Spleen (tissue), 11 donors: ENCODE measurements around the gene ERGIC1. TPM values are rescaled to one million over a fixed set of nuclear protein-coding genes. Genes with fewer than 3 reads are reported as not detected.

ENCODE experiments used
- DNase-seq: peaks from one replicate; pipeline ENCODE4 v3.0.0-alpha.2; 2020
- H3K27ac ChIP-seq, 8 donors: fragments of 200-600 bp; sonication (generic) in 7 of 8; 1 replicate in 4 of 8; 2 replicates in 4 of 8; pipeline versions ENCODE4 v1.5.0 to v1.8.0; 2016 to 2021; ENCODE audit warnings: inconsistent platforms in 4 of 8, mild to moderate bottlenecking in 4 of 8, moderate library complexity in 1 of 8
- H3K27me3 ChIP-seq, 7 donors: fragments of 200-600 bp; sonication (generic) in 6 of 7; replicated peaks in 1 of 7; 1 replicate in 4 of 7; 2 replicates in 3 of 7; pipeline versions ENCODE4 v1.5.0 to v1.8.0; 2016 to 2021; ENCODE audit warnings: inconsistent platforms in 3 of 7, mild to moderate bottlenecking in 1 of 7
- H3K36me3 ChIP-seq, 6 donors: fragments of 200-600 bp; sonication (generic) in 5 of 6; 1 replicate in 4 of 6; 2 replicates in 2 of 6; pipeline versions ENCODE4 v1.5.0 to v1.8.0; 2016 to 2021; ENCODE audit warnings: inconsistent platforms in 2 of 6
- H3K4me1 ChIP-seq, 6 donors: fragments of 200-600 bp; sonication (generic) in 5 of 6; 1 replicate in 3 of 6; 2 replicates in 3 of 6; pipeline versions ENCODE4 v1.5.0 to v1.8.0; 2016 to 2021; ENCODE audit warnings: inconsistent platforms in 3 of 6
- H3K4me3 ChIP-seq, 8 donors: fragments of 200-600 bp; sonication (generic) in 7 of 8; 1 replicate in 4 of 8; 2 replicates in 4 of 8; pipeline versions ENCODE4 v1.5.0 to v1.8.0; 2016 to 2021; ENCODE audit warnings: inconsistent platforms in 4 of 8, mild to moderate bottlenecking in 4 of 8, moderate library complexity in 2 of 8
- H3K9me3 ChIP-seq, 8 donors: fragments of 200-600 bp; sonication (generic) in 7 of 8; 1 replicate in 4 of 8; 2 replicates in 4 of 8; pipeline versions ENCODE4 v1.5.0 to v1.8.0; 2016 to 2021; ENCODE audit warnings: inconsistent platforms in 4 of 8
- POLR2A ChIP-seq, 3 donors: fragments of 450-650 bp; IDR thresholded peaks; one replicate each; pipeline ENCODE4 v1.5.1; 2017; ENCODE audit warnings: antibody characterized with exemption in 3 of 3, mild to moderate bottlenecking in 1 of 3
- POLR2AphosphoS5 ChIP-seq, 3 donors: sonication (generic); formaldehyde crosslinking; IDR thresholded peaks; one replicate each; pipeline ENCODE4 v1.5.1; 2017; ENCODE audit warnings: antibody characterized with exemption in 3 of 3
- WGBS, 5 donors: extraction: QIAGEN DNeasy Blood & Tissue Kit in 3 of 5; methylation state at CpG; one replicate each; pipeline versions ENCODE4 v1.1.5 to v1.1.7; 2013 to 2018; 5-methylcytosine and 5-hydroxymethylcytosine counted together
- intact Hi-C: fragments of 100-400 bp; cut with DNase I; formaldehyde crosslinking; loops from one replicate; pipeline ENCODE4 v1.15.0; 2023; ENCODE audit warnings: low total_unique reads
- polyA plus RNA-seq, 3 donors: library from polyadenylated mRNA; stranded (reverse); fragments of 200-250 nt; gene quantifications; one replicate each; pipeline ENCODE4 v1.2.1, GENCODE V29; 2013
- total RNA-seq, 7 donors: library from RNA; depleted of rRNA in 3 of 7; stranded (reverse); fragments of >200 nt in 3 of 7; fragmentation: NEBNext Ultra II Directional in 4 of 7; extraction: Animal tissue kit (Norgen Biotek cat#: 25700) in 4 of 7; gene quantifications; one replicate each; pipeline versions ENCODE4 v1.1.0 to v1.2.1, GENCODE V29; 2016 to 2021
- TF ChIP-seq, protein P1 (sequence below), 11 experiments: fragments of 200-600 bp in 7 of 11; fragments of 450-650 bp in 4 of 11; sonication (generic) in 4 of 11; IDR thresholded peaks in 8 of 11; conservative IDR thresholded peaks in 3 of 11; 1 replicate in 7 of 11; 2 replicates in 4 of 11; pipeline versions ENCODE4 v1.4.0 to v1.8.0; 2016 to 2021; ENCODE audit warnings: antibody characterized with exemption in 11 of 11, inconsistent platforms in 4 of 11, mild to moderate bottlenecking in 1 of 11
- donor health status: healthy with polysubstance abuse.
- donor health status: DM: no; HTN: no; CAD: no; lungs with moderate emphysema.
- donor health status: DM: no; HTN: no; CAD: no.
- donor health status: Bipolar disorder and iron deficiency.
- donor health status: healthy.
- donor health status: DM: no; HTN: no; CAD: no.
- donor health status: DM: yes; HTN: yes; CAD: no.

ERGIC1 gene
- total and polyA plus RNA-seq, 10 donors: 36.9 to 166 (median 125) TPM

DNA sequence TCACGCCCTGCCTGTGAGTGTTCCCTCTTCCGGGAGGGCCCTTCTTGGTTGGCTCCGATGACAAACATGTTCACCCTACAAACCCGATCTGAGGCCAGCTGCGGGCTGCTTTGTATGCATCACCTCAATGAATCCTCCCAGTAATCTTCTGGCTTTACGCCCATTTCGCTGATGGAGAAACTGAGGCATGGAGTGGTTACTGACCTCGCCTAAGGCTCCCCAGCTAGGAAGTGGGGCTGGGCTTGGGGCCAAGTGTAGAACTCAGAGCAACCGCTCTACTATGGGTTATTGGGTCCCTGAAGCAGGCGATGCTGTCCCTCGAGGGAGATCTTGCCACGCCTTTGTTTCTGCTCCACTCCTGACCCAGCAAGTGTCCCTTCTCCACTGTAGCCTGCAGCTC lies 86.9 kb downstream of the ERGIC1 start:
- Histone ChIP-seq H3K4me1 (peaks cover 0 to 30% (median 0%) of the 10 kb centered on the region in 6 donors), H3K9me3 (no peaks in the 10 kb centered on the region), H3K36me3 (peaks cover 0 to 96% (median 53%) of the 10 kb centered on the region in 6 donors), H3K27ac (no peak overlapping the region), H3K27me3 (no peaks in the 10 kb centered on the region), H3K4me3 (no peak overlapping the region)
- intact Hi-C loops: no loop called here
- TF ChIP-seq, protein P1, sequence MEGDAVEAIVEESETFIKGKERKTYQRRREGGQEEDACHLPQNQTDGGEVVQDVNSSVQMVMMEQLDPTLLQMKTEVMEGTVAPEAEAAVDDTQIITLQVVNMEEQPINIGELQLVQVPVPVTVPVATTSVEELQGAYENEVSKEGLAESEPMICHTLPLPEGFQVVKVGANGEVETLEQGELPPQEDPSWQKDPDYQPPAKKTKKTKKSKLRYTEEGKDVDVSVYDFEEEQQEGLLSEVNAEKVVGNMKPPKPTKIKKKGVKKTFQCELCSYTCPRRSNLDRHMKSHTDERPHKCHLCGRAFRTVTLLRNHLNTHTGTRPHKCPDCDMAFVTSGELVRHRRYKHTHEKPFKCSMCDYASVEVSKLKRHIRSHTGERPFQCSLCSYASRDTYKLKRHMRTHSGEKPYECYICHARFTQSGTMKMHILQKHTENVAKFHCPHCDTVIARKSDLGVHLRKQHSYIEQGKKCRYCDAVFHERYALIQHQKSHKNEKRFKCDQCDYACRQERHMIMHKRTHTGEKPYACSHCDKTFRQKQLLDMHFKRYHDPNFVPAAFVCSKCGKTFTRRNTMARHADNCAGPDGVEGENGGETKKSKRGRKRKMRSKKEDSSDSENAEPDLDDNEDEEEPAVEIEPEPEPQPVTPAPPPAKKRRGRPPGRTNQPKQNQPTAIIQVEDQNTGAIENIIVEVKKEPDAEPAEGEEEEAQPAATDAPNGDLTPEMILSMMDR (IDR thresholded peaks at IDR 0.05 in 8 of 11, conservative IDR thresholded peaks at IDR 0.05 in 3 of 11): no peak
- TF ChIP-seq POLR2A (IDR thresholded peaks at IDR 0.05) (no peak), POLR2AphosphoS5 (IDR thresholded peaks at IDR 0.05) (no peak)
- DNase-seq: no peak
- 93 to 96% (median 94%) methylated on average over 12 of the region's 12 CpGs for WGBS, 5 donors

DNA sequence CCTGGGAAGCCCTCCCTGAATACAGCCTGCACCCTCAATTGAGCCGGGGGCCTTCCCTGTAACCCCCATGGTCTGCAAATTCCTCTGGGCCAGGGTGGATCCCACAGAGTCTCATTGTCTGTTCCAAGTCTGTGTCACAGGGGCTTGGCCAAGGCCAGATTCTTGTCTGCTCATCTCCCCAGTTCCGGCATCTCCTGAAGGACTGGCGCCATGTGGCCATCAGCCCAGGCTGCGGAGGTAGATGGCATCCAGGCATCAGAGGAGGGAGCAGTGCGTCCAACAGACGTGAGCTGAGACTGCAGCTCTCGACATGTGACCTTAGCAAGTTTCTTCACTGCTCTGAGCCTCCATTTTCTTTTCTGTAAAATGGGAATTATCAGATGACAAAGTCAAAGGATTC lies 87.9 kb downstream of the ERGIC1 start:
- no peak overlapping the region for H3K27ac ChIP-seq
- peaks cover 0 to 96% (median 54%) of the 10 kb centered on the region in 6 donors for H3K36me3 ChIP-seq
- H3K4me3 ChIP-seq: no peak overlapping the region
- no peak for DNase-seq
- peaks cover 0 to 30% (median 0%) of the 10 kb centered on the region in 6 donors for H3K4me1 ChIP-seq
- WGBS, 5 donors: 90 to 98% (median 96%) methylated on average over 7 of the region's 7 CpGs
- H3K27me3 ChIP-seq: no peaks in the 10 kb centered on the region
- TF ChIP-seq POLR2A (IDR thresholded peaks at IDR 0.05) (no peak), POLR2AphosphoS5 (IDR thresholded peaks at IDR 0.05) (no peak)
- TF ChIP-seq, protein P1 (IDR thresholded peaks at IDR 0.05 in 8 of 11, conservative IDR thresholded peaks at IDR 0.05 in 3 of 11): no peak
- H3K9me3 ChIP-seq: no peaks in the 10 kb centered on the region
- intact Hi-C loops: no loop called here

DNA sequence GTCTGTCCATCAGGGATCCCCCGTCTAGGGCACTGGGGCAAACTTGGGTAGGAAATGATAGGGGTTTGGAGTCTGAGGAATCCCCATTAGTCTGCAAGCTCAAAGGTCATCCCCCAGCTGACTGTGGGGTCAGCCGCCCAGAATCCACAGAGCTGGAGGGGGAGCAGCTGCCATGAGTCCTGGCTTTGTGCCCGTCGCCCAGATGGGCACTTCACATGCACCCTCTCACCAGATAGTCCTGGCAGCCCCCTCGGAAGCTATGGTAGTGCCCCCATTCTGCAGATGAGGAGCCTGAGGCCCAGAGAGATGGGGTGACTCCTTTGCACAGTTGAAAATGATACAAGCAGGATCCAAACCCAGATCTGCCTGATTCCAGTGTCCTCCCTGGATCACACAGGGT lies 89.5 kb downstream of the ERGIC1 start:
- H3K4me1 ChIP-seq: peaks cover 0 to 19% (median 0%) of the 10 kb centered on the region in 6 donors
- TF ChIP-seq, protein P1 (IDR thresholded peaks at IDR 0.05 in 8 of 11, conservative IDR thresholded peaks at IDR 0.05 in 3 of 11): no peak
- TF ChIP-seq POLR2A (IDR thresholded peaks at IDR 0.05): no peak
- peak in 1 of 3 donors; percentile 25 for TF ChIP-seq POLR2AphosphoS5 (IDR thresholded peaks at IDR 0.05)
- H3K27ac ChIP-seq: no peak overlapping the region
- peaks cover 0 to 96% (median 55%) of the 10 kb centered on the region in 6 donors for H3K36me3 ChIP-seq
- H3K27me3 ChIP-seq: no peaks in the 10 kb centered on the region
- intact Hi-C loops: no loop called here
- H3K4me3 ChIP-seq: no peak overlapping the region
- H3K9me3 ChIP-seq: no peaks in the 10 kb centered on the region
- DNase-seq: no peak
- WGBS, 5 donors: 83 to 100% (median 93%) methylated on average over 2 to 5 of the region's 5 CpGs

DNA sequence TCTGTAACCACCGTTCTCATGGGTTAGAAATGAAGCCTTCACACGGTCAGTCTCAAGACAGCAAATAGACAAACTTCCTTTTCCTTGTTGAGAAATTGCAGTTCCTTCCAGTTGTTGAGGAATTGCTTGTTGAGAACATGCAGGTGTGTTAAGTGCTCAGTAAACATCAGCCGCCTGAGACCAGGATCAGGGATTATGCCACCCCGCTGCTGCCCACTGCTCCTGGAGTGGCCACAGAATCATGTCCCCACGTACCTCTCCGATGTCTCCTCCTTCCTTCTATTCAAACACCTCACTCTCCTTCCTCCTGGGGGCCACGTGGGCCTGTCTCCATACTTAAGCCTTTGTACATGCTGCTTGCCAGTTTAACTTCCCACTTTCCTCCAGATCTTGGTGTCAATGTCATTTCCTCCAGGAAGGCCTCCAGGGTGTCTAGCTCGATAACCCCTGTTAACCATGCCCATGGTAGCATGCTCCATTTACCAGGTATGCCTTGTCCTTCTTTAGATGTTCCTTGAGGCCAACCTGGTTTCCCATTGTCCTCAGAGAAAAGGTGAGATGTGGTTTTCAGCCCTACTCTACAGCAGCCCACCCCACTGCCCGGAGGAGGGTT lies 91.4 kb downstream of the ERGIC1 start:
- intact Hi-C loops: no loop called here
- H3K36me3 ChIP-seq: peaks cover 0 to 85% (median 41%) of the 10 kb centered on the region in 6 donors
- H3K27me3 ChIP-seq: no peaks in the 10 kb centered on the region
- H3K4me3 ChIP-seq: no peak overlapping the region
- WGBS, 5 donors: 58 to 88% (median 66%) methylated on average over 8 to 9 of the region's 9 CpGs
- no peak for DNase-seq
- peak overlapping the region in 2 of 8 donors; percentile 18 to 51 for H3K27ac ChIP-seq
- peaks cover 0 to 12% (median under 1%) of the 10 kb centered on the region in 6 donors for H3K4me1 ChIP-seq
- TF ChIP-seq POLR2A (IDR thresholded peaks at IDR 0.05) (no peak), POLR2AphosphoS5 (IDR thresholded peaks at IDR 0.05) (no peak)
- TF ChIP-seq, protein P1 (IDR thresholded peaks at IDR 0.05 in 8 of 11, conservative IDR thresholded peaks at IDR 0.05 in 3 of 11): no peak
- H3K9me3 ChIP-seq: no peaks in the 10 kb centered on the region
